ENCODE data around the gene ARMH1.

DNA sequence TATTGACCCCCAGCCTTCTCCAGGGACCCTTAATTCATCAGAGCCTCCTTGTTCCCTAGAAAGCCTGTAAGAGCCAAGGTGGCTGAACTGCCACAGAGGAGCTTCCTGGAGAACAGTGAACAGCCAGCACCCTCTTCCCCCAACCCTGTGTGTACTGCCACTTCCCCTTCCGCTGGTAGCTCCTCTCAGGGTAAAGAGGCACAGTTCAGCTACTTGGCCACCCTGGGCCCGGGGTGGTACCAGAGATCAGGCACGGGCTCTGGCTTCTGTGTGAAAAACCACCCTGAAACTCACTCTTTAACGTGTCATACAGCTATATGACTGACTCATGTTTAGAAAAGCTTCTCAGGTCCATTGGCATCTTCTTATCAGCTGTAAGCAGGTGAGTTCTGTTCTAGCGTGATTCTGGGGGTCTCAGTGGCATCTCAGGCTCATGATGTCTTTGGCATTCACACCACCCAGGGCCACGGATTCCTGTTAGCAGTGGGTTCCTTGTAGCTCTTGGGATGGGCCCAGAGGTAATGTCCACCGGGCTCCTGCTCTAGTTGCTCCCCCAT is 22.4 kb downstream of the ARMH1 start:
- no peak for TF ChIP-seq TAF1 (IDR thresholded peaks at IDR 0.05; ENCODE audit: borderline replicate concordance, insufficient read depth, low read length)
- TF ChIP-seq POLR2AphosphoS5 (IDR thresholded peaks at IDR 0.05; ENCODE audit: low read depth, low read length), result no peak
- no peak for TF ChIP-seq FOXP2 (optimal IDR thresholded peaks at IDR 0.05; ENCODE audit: borderline replicate concordance, extremely low read depth, extremely low read length, insufficient read depth)
- TF ChIP-seq, protein P1, sequence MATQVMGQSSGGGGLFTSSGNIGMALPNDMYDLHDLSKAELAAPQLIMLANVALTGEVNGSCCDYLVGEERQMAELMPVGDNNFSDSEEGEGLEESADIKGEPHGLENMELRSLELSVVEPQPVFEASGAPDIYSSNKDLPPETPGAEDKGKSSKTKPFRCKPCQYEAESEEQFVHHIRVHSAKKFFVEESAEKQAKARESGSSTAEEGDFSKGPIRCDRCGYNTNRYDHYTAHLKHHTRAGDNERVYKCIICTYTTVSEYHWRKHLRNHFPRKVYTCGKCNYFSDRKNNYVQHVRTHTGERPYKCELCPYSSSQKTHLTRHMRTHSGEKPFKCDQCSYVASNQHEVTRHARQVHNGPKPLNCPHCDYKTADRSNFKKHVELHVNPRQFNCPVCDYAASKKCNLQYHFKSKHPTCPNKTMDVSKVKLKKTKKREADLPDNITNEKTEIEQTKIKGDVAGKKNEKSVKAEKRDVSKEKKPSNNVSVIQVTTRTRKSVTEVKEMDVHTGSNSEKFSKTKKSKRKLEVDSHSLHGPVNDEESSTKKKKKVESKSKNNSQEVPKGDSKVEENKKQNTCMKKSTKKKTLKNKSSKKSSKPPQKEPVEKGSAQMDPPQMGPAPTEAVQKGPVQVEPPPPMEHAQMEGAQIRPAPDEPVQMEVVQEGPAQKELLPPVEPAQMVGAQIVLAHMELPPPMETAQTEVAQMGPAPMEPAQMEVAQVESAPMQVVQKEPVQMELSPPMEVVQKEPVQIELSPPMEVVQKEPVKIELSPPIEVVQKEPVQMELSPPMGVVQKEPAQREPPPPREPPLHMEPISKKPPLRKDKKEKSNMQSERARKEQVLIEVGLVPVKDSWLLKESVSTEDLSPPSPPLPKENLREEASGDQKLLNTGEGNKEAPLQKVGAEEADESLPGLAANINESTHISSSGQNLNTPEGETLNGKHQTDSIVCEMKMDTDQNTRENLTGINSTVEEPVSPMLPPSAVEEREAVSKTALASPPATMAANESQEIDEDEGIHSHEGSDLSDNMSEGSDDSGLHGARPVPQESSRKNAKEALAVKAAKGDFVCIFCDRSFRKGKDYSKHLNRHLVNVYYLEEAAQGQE (IDR thresholded peaks at IDR 0.05; ENCODE audit: insufficient read depth in 1 of 2, low read depth in 2 of 2, low read length in 2 of 2), result no peak
- no peak for TF ChIP-seq SIN3A (IDR thresholded peaks at IDR 0.05; ENCODE audit: borderline replicate concordance, insufficient read depth, low read length)
